GM13976 (cell line): Measurements from ENCODE around the gene TXNDC5.

Source experiments
- DNase-seq: peaks from one replicate; pipeline ENCODE4 v3.0.0; 2012; ENCODE audit warnings: low spot score
- in situ Hi-C: fragments of 300-500 bp; cut with MboI; formaldehyde crosslinking; loops from one replicate; pipeline ENCODE4 v1.12.0; 2022; ENCODE audit warnings: low sequenced_read_pairs, mixed read lengths, inconsistent platforms; ENCODE audit not compliant: unreplicated experiment
- TF ChIP-seq, protein P1 (sequence below): IDR thresholded peaks from 2 replicates; pipeline ENCODE4 v1.5.1; 2012; ENCODE audit warnings: borderline replicate concordance, mild to moderate bottlenecking; ENCODE audit not compliant: insufficient read depth; ENCODE audit errors: extremely low read depth, missing control alignments, control extremely low read depth

The TXNDC5 gene

GRCh38 chr6:7917729-7918128 is 7.1 kb upstream of the TXNDC5 start:
- in situ Hi-C loops: loop anchor here (10.0 kb wide), 1 partner anchor 47 kb away; no protein-coding TSS in a partner anchor
- no peak for DNase-seq

GRCh38 chr6:7916959-7917358 is 6.4 kb upstream of the TXNDC5 start:
- in situ Hi-C loops: loop anchor here (10.0 kb wide), 1 partner anchor 48 kb away; no protein-coding TSS in a partner anchor
- no peak for DNase-seq
- TF ChIP-seq, protein P1, sequence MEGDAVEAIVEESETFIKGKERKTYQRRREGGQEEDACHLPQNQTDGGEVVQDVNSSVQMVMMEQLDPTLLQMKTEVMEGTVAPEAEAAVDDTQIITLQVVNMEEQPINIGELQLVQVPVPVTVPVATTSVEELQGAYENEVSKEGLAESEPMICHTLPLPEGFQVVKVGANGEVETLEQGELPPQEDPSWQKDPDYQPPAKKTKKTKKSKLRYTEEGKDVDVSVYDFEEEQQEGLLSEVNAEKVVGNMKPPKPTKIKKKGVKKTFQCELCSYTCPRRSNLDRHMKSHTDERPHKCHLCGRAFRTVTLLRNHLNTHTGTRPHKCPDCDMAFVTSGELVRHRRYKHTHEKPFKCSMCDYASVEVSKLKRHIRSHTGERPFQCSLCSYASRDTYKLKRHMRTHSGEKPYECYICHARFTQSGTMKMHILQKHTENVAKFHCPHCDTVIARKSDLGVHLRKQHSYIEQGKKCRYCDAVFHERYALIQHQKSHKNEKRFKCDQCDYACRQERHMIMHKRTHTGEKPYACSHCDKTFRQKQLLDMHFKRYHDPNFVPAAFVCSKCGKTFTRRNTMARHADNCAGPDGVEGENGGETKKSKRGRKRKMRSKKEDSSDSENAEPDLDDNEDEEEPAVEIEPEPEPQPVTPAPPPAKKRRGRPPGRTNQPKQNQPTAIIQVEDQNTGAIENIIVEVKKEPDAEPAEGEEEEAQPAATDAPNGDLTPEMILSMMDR: no peak

More at GRCh38 chr6:7917729-7918128, 7.1 kb upstream of the TXNDC5 start:
- TF ChIP-seq, protein P1: no peak

DNA sequence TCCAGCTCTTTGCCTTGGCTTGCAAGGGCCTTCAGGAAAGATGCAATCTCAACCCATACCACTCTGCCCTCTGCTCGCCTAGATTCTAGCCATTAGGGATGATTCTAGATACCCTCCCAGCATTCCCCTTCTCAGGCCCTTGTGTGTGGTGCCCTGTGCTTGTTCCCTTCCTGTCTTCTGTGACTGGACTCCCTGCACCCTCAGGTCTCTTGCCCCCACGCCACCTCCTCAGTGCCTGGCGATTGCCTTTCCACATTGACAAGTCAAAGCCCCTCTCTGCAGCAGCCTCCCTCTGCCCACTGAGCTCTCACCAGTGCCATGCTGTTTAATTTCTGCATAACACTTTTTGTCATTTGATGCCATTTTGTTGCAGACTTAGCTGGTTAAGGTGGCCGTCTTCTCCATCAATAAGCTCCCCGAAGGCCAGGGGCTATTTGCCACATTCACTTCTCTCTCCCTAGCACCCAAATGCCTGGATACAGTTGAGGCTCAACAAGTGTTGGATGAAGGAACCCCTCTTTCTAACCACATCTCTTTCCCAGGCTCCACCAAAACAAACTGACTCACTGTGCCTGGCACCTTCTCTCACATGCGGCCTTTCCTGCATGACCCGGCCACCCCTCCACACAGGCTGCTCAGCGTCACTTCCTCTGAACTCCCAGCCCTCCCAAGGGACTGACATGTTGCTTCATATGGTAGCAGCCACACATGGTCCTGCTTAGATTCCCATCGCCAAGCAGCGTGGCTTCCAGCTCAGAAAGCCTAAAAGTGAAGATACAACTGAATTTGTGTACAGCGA is 4.6 kb upstream of the TXNDC5 start:
- DNase-seq: no peak
- in situ Hi-C loops: loop anchor here (10.0 kb wide), 1 partner anchor 50 kb away; no protein-coding TSS in a partner anchor
- TF ChIP-seq, protein P1: no peak

DNA sequence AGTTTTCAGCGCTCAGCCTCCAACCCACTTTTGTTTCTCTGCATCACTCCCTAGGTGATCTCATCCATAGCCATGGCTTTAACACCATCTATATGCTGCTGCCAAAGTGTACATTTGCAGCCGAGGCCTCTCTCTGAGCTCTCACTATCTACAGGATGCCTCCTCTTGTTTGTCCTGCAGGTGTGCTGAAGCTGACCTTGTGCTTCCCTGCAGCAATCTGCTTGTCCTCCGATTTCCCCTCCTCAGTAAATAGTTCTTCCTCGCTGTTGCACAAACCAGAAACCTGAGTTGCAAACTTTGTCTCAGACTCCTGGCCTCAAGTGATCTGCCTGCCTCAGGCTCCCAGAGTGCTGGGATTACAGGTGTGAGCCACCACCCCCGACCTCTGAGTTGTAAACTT is 3.7 kb upstream of the TXNDC5 start:
- TF ChIP-seq, protein P1: no peak
- DNase-seq: no peak
- in situ Hi-C loops: loop anchor here (10.0 kb wide), 1 partner anchor 50 kb away; no protein-coding TSS in a partner anchor

DNA sequence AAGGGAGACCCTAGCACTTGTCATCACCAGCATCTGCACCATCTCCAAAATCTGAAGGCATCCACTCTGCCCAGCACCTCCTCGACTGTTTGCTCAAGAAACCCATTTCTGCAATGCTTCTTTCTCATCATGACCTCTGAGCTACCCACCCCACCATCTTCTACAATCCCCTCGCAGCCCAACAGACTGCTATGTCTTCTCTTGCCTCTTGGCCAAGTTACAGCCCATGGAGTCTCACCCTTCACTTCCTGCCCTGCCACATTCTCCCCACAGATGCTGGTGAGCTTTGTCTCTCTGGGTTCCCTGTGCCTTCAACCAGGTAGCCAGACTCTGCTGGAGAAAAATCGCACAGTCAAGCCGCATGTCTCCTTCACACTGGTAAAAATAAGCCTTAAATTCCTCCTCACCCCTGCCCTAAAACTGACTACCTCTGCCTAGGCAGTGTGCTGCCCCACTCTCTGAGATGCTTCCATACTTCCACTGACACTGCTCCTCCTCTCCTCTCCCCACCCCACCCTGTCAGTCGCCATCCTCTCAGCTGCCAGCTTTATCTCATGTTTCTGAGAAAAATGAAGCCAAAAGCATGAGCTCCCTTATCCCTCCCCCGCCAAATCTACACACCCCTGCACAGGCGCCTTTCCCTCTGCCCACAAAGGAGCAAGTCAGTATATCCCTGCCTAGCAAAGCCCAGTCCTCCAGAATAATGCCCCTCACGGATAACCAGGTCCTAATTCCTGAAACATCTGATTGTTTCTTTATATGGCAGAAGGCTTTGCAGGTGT is 2.3 kb upstream of the TXNDC5 start:
- TF ChIP-seq, protein P1: no peak
- DNase-seq: no peak
- in situ Hi-C loops: loop anchor here (10.0 kb wide), 1 partner anchor 52 kb away; no protein-coding TSS in a partner anchor

DNA sequence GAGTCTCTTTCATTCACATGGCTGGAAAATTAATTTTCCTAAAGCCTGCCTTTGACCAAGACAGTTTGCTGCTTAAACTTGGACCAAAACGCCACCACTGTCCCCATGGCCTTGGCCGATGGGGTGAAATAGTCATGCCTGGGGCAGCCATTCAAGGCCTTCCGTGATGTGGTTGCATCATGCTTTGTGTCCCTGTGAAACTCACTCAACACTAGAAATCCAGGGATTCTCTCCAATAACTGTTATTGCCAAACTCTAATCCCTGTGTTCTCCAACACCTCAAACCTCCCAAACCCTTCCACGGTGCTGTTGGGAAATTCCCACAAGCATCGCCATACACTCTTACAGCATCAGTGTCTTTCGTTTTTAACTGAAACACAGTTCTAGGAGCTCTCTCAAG is 1.4 kb upstream of the TXNDC5 start:
- TF ChIP-seq, protein P1: no peak
- no peak for DNase-seq
- in situ Hi-C loops: loop anchor here (10.0 kb wide), 1 partner anchor 53 kb away; no protein-coding TSS in a partner anchor
